HepG2 (cell line): Measurements from ENCODE around the gene CS. TPM values are rescaled to one million over a fixed set of nuclear protein-coding genes. Genes with fewer than 3 reads are reported as not detected.

Experiments
- AHR ChIP-seq: IDR thresholded peaks from 2 replicates; pipeline ENCODE4 v1.6.1; 2018; ENCODE audit warnings: missing genetic modification reagents, missing compliant biosample characterization
- GATAD1 ChIP-seq: IDR thresholded peaks from 2 replicates; pipeline ENCODE4 v1.6.1; 2016; ENCODE audit warnings: missing genetic modification reagents, missing compliant biosample characterization
- HOXA7 ChIP-seq: sonication (generic); formaldehyde crosslinking; IDR thresholded peaks from 2 replicates; pipeline ENCODE4 v1.8.1; 2022; ENCODE audit warnings: mild to moderate bottlenecking, missing genetic modification reagents, moderate library complexity
- RFX3 ChIP-seq: IDR thresholded peaks from 2 replicates; pipeline ENCODE4 v1.6.1; 2016; ENCODE audit warnings: missing biosample characterization, missing genetic modification reagents
- SALL1 ChIP-seq: sonication (generic); formaldehyde crosslinking; IDR thresholded peaks from 2 replicates; pipeline ENCODE4 v1.8.0; 2022; ENCODE audit warnings: mild to moderate bottlenecking, missing genetic modification reagents
- TMF1 ChIP-seq: sonication (generic); formaldehyde crosslinking; IDR thresholded peaks from 2 replicates; pipeline ENCODE4 v1.8.1; 2022; ENCODE audit warnings: low read depth, missing genetic modification reagents
- U2AF2 ChIP-seq: fragments of 200-400 bp; formaldehyde crosslinking; IDR thresholded peaks from 2 replicates; pipeline ENCODE4 v1.6.1; 2017; ENCODE audit warnings: low read depth, mild to moderate bottlenecking, low read length
- ZBTB1 ChIP-seq: sonication (generic); formaldehyde crosslinking; IDR thresholded peaks from 2 replicates; pipeline ENCODE4 v1.4.0; 2020; ENCODE audit warnings: missing genetic modification reagents, borderline replicate concordance
- ZC3H4 ChIP-seq: sonication (generic); formaldehyde crosslinking; IDR thresholded peaks from 2 replicates; pipeline ENCODE4 v1.4.0; 2020; ENCODE audit warnings: missing genetic modification reagents, borderline replicate concordance
- ZEB1 ChIP-seq: IDR thresholded peaks from 2 replicates; pipeline ENCODE4 v1.6.1; 2012; ENCODE audit warnings: mild to moderate bottlenecking, low read depth, inconsistent platforms; ENCODE audit not compliant: insufficient replicate concordance
- ZFP36L2 ChIP-seq: sonication (generic); formaldehyde crosslinking; IDR thresholded peaks from 2 replicates; pipeline ENCODE4 v1.4.0; 2020; ENCODE audit warnings: missing genetic modification reagents
- ZKSCAN8 ChIP-seq: IDR thresholded peaks from 2 replicates; pipeline ENCODE4 v1.6.1; 2016; ENCODE audit warnings: borderline replicate concordance, missing genetic modification reagents, missing compliant biosample characterization
- ZNF253 ChIP-seq: sonication (generic); formaldehyde crosslinking; IDR thresholded peaks from 2 replicates; pipeline ENCODE4 v1.8.0; 2022; ENCODE audit warnings: mild to moderate bottlenecking, missing genetic modification reagents, borderline replicate concordance
- ZNF441 ChIP-seq: sonication (generic); formaldehyde crosslinking; IDR thresholded peaks from 2 replicates; pipeline ENCODE4 v1.7.0; 2021; ENCODE audit warnings: missing genetic modification reagents, borderline replicate concordance
- ZNF775 ChIP-seq: sonication (generic); formaldehyde crosslinking; IDR thresholded peaks from 2 replicates; pipeline ENCODE4 v1.4.0; 2020; ENCODE audit warnings: missing genetic modification reagents, mild to moderate bottlenecking, moderate library complexity, borderline replicate concordance
- ZNF788 ChIP-seq: sonication (generic); formaldehyde crosslinking; IDR thresholded peaks from 2 replicates; pipeline ENCODE4 v1.5.0; 2020; ENCODE audit warnings: mild to moderate bottlenecking, missing genetic modification reagents, borderline replicate concordance
- ZNF790 ChIP-seq: sonication (generic); formaldehyde crosslinking; IDR thresholded peaks from 2 replicates; pipeline ENCODE4 v1.8.0; 2022; ENCODE audit warnings: missing genetic modification reagents, mild to moderate bottlenecking, borderline replicate concordance
- polyA plus RNA-seq, 8 experiments: library from polyadenylated mRNA; depleted of rRNA in 3 of 8; stranded (reverse) in 7 of 8; unstranded in 1 of 8; fragments of >200 nt; fragmentation: Illumina TruSeq in 4 of 8; extraction: Trizol in 4 of 8; gene quantifications; 2 replicates each; pipeline versions ENCODE4 v1.2.1 to v1.2.3, GENCODE V29; 2011 to 2016; ENCODE audit warnings: low read depth in 4 of 8, missing spikeins in 1 of 8, mixed read lengths in 1 of 8; ENCODE audit not compliant: insufficient read depth in 1 of 8
- total RNA-seq, 5 experiments: library from RNA; depleted of rRNA; stranded (reverse); fragments of >200 nt; fragmentation: Illumina TruSeq; extraction: Trizol; gene quantifications; 2 replicates each; pipeline ENCODE4 v1.2.3, GENCODE V29; 2016; ENCODE audit warnings: low read depth in 1 of 5
- TF ChIP-seq, protein P1 (sequence below): sonication (generic); formaldehyde crosslinking; IDR thresholded peaks from 2 replicates; pipeline ENCODE4 v1.4.0; 2020; ENCODE audit warnings: missing genetic modification reagents, mild to moderate bottlenecking, borderline replicate concordance
- TF ChIP-seq, protein P2 (sequence below): sonication (generic); formaldehyde crosslinking; conservative IDR thresholded peaks from 2 replicates; pipeline ENCODE4 v1.8.0; 2022; ENCODE audit warnings: missing genetic modification reagents
- TF ChIP-seq, protein P3 (sequence below): sonication (generic); formaldehyde crosslinking; IDR thresholded peaks from 2 replicates; pipeline ENCODE4 v1.5.0; 2020; ENCODE audit warnings: missing genetic modification reagents
- TF ChIP-seq, protein P4 (sequence below): sonication (generic); formaldehyde crosslinking; IDR thresholded peaks from 2 replicates; pipeline ENCODE4 v1.5.1; 2020; ENCODE audit warnings: missing genetic modification reagents, mild to moderate bottlenecking, borderline replicate concordance

The CS gene
- total and polyA plus RNA-seq, 2 of the 13 experiments (the other 11 are each of a cell fraction or from before 2014, with no cell fraction given): 173 to 175 TPM

DNA sequence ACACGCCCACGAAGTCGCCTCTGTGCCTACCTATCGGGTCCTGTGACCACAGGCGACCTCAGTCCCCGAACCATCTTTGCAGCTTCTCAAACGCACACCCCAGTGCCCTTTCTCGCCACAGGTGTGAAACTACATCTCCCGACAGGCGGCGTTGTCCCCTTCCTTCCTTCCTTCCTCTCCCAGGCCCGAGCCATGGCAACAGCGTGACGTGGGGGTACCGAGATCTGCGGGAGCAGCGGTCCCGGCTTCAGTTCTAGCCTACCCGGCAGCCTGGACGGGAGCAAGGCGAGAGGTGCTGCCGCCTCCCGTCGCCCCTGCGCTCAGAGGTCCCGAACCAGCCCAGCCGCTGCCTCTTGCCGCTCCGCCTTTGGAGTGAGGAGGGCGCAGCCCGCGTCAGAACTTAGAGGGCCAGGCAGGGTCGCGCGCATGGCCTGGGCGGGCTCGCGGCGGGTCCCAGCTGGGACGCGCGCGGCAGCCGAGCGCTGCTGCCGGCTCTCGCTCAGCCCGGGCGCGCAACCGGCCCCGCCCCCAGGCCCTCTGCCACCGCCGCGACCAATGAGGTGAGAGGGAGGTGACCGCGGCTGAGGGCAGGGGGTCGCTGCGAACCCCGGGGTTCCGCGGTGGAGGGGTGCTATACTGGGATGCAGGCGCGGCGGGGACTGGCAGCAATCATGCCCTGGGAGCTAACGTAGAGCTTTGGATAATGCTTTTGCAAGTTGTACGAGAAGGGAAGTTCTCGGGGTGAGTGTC, 33.3 kb downstream of the CS start, which contains the start of gene COQ10A (continued):
- TF ChIP-seq, protein P1, sequence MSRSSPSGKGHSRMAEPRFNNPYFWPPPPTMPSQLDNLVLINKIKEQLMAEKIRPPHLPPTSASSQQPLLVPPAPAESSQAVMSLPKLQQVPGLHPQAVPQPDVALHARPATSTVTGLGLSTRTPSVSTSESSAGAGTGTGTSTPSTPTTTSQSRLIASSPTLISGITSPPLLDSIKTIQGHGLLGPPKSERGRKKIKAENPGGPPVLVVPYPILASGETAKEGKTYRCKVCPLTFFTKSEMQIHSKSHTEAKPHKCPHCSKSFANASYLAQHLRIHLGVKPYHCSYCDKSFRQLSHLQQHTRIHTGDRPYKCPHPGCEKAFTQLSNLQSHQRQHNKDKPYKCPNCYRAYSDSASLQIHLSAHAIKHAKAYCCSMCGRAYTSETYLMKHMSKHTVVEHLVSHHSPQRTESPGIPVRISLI: peak; percentile 37; the same call in 1 of the 2 replicates
- TF ChIP-seq, protein P2, sequence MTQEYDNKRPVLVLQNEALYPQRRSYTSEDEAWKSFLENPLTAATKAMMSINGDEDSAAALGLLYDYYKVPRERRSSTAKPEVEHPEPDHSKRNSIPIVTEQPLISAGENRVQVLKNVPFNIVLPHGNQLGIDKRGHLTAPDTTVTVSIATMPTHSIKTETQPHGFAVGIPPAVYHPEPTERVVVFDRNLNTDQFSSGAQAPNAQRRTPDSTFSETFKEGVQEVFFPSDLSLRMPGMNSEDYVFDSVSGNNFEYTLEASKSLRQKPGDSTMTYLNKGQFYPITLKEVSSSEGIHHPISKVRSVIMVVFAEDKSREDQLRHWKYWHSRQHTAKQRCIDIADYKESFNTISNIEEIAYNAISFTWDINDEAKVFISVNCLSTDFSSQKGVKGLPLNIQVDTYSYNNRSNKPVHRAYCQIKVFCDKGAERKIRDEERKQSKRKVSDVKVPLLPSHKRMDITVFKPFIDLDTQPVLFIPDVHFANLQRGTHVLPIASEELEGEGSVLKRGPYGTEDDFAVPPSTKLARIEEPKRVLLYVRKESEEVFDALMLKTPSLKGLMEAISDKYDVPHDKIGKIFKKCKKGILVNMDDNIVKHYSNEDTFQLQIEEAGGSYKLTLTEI (CRISPR knock-in tag): no peak
- peak; percentile 30; the same call in 1 of the 2 replicates for TF ChIP-seq ZC3H4 (CRISPR knock-in tag)
- TF ChIP-seq HOXA7 (CRISPR knock-in tag): no peak
- peak; percentile 27; the same call in 1 of the 2 replicates for TF ChIP-seq ZNF790
- TF ChIP-seq ZBTB1 (CRISPR knock-in tag): no peak
- peak; percentile 80; the same call in 1 of the 2 replicates for TF ChIP-seq ZNF788 (CRISPR knock-in tag)
- TF ChIP-seq AHR (CRISPR knock-in tag): peak; percentile 88
- peak; percentile 54 for TF ChIP-seq GATAD1 (CRISPR knock-in tag)
- peak; percentile 86 for TF ChIP-seq SALL1 (CRISPR knock-in tag)
- no peak for TF ChIP-seq U2AF2
- peak; percentile 28; the same call in 1 of the 2 replicates for TF ChIP-seq ZNF441 (CRISPR knock-in tag)
- TF ChIP-seq ZKSCAN8 (CRISPR knock-in tag): 0 out of 2 replicates have a peak, but pooled peaks have one; percentile 49
- TF ChIP-seq ZNF775: no peak
- TF ChIP-seq ZNF253 (CRISPR knock-in tag): no peak
- TF ChIP-seq RFX3 (CRISPR knock-in tag): peak; percentile 63
- TF ChIP-seq ZFP36L2 (CRISPR knock-in tag): no peak
- TF ChIP-seq ZEB1: peak; percentile 51
- TF ChIP-seq, protein P3, sequence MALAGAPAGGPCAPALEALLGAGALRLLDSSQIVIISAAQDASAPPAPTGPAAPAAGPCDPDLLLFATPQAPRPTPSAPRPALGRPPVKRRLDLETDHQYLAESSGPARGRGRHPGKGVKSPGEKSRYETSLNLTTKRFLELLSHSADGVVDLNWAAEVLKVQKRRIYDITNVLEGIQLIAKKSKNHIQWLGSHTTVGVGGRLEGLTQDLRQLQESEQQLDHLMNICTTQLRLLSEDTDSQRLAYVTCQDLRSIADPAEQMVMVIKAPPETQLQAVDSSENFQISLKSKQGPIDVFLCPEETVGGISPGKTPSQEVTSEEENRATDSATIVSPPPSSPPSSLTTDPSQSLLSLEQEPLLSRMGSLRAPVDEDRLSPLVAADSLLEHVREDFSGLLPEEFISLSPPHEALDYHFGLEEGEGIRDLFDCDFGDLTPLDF: 0 out of 2 replicates have a peak, but pooled peaks have one; percentile 31
- peak; percentile 67; the same call in 1 of the 2 replicates for TF ChIP-seq TMF1 (CRISPR knock-in tag)
- TF ChIP-seq, protein P4, sequence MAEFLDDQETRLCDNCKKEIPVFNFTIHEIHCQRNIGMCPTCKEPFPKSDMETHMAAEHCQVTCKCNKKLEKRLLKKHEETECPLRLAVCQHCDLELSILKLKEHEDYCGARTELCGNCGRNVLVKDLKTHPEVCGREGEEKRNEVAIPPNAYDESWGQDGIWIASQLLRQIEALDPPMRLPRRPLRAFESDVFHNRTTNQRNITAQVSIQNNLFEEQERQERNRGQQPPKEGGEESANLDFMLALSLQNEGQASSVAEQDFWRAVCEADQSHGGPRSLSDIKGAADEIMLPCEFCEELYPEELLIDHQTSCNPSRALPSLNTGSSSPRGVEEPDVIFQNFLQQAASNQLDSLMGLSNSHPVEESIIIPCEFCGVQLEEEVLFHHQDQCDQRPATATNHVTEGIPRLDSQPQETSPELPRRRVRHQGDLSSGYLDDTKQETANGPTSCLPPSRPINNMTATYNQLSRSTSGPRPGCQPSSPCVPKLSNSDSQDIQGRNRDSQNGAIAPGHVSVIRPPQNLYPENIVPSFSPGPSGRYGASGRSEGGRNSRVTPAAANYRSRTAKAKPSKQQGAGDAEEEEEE (CRISPR knock-in tag): no peak
